ENCODE measurements around the gene IAH1. TPM values are rescaled to one million over a fixed set of nuclear protein-coding genes. Genes with fewer than 3 reads are reported as not detected.

Gene IAH1
- total and polyA plus RNA-seq, 9 of the 15 experiments (the other 6 are each of a cell fraction or from before 2014, with no cell fraction given): 0.04 to 19.3 (median 0.36) TPM; not detected in 3

DNA sequence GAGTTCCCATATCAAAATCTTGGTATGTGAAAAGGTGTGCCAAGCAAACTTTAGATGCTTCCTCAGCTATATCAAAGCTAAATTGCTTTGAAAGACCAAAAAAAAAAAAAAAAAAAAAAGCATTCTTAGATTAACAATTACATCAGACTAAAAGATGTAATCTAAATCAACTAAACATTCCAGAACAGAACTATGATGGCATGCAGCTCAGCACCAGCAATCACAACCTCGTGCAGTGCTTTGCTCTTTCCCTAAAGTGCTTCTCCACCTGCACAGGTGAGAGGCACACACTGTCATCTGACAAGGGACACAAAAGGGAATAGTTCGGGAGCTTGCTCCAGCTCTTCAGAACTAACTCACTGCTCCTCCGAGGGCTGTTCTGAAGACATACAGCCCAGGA is 43.8 kb downstream of the IAH1 start:
- Histone ChIP-seq H3K9me1 (ENCODE audit: control insufficient read depth, insufficient read depth, low read length) (no peaks in the 10 kb centered on the region), H3K4me3 (no peak overlapping the region), H3K27me3 (ENCODE audit: control insufficient read depth in 2 of 2, insufficient read depth in 2 of 2, low read length in 2 of 2) (no peaks in the 10 kb centered on the region), H3K27ac (ENCODE audit: extremely low read depth, low read depth, low read length) (no peak overlapping the region), H3K9me3 (replicated peaks; ENCODE audit: control insufficient read depth, insufficient read depth, low read depth, low read length) (no peaks in the 10 kb centered on the region), H4K20me1 (replicated peaks; ENCODE audit: control insufficient read depth, insufficient read depth, low read length) (no peaks in the 10 kb centered on the region), H3K9ac (ENCODE audit: insufficient read depth in 1 of 2, low read depth in 2 of 2, low read length in 2 of 2) (no peak overlapping the region), H3K4me1 (replicated peaks in 1 of 2; ENCODE audit: control insufficient read depth in 2 of 2, insufficient read depth in 2 of 2, low read length in 2 of 2) (peaks cover 0 to 14% of the 10 kb centered on the region in 2 experiments; a peak in 3 of 5 replicates), H2AFZ (ENCODE audit: low read depth, low read length) (no peak overlapping the region), H3K36me3 (ENCODE audit: control insufficient read depth, insufficient read depth, low read length) (peaks cover 67% of the 10 kb centered on the region; the same call in 2 of the 3 replicates), H3K79me2 (ENCODE audit: control insufficient read depth, insufficient read depth, low read length) (no peaks in the 10 kb centered on the region), H3K4me2 (ENCODE audit: insufficient read depth, low read length) (no peak overlapping the region)
- ChIA-PET POLR2A (interaction anchor here (0.5 to 2.5 kb wide), 6 partner anchors 8 to 221 kb away, joined by 3 to 13 read pairs (median 4); partner anchors contain the start of gene ITGB1BP1), CTCF (ENCODE audit: low intra/inter-chr PET ratio) (no interaction called here)
- in situ Hi-C loops (cut with MboI): no loop called here
- TF ChIP-seq, protein P1, sequence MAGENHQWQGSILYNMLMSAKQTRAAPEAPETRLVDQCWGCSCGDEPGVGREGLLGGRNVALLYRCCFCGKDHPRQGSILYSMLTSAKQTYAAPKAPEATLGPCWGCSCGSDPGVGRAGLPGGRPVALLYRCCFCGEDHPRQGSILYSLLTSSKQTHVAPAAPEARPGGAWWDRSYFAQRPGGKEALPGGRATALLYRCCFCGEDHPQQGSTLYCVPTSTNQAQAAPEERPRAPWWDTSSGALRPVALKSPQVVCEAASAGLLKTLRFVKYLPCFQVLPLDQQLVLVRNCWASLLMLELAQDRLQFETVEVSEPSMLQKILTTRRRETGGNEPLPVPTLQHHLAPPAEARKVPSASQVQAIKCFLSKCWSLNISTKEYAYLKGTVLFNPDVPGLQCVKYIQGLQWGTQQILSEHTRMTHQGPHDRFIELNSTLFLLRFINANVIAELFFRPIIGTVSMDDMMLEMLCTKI (IDR thresholded peaks at IDR 0.05; ENCODE audit: partially characterized antibody): no peak
- TF ChIP-seq, protein P2, sequence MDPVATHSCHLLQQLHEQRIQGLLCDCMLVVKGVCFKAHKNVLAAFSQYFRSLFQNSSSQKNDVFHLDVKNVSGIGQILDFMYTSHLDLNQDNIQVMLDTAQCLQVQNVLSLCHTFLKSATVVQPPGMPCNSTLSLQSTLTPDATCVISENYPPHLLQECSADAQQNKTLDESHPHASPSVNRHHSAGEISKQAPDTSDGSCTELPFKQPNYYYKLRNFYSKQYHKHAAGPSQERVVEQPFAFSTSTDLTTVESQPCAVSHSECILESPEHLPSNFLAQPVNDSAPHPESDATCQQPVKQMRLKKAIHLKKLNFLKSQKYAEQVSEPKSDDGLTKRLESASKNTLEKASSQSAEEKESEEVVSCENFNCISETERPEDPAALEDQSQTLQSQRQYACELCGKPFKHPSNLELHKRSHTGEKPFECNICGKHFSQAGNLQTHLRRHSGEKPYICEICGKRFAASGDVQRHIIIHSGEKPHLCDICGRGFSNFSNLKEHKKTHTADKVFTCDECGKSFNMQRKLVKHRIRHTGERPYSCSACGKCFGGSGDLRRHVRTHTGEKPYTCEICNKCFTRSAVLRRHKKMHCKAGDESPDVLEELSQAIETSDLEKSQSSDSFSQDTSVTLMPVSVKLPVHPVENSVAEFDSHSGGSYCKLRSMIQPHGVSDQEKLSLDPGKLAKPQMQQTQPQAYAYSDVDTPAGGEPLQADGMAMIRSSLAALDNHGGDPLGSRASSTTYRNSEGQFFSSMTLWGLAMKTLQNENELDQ (CRISPR knock-in tag; IDR thresholded peaks at IDR 0.05; ENCODE audit: borderline replicate concordance): no peak
- TF ChIP-seq HNRNPH1 (optimal IDR thresholded peaks at IDR 0.05; ENCODE audit: low read depth, low read length) (no peak), HNRNPK (IDR thresholded peaks at IDR 0.05; ENCODE audit: low read depth, low read length, poor library complexity, severe bottlenecking) (no peak), SIN3A (IDR thresholded peaks at IDR 0.05; ENCODE audit: borderline replicate concordance in 2 of 2, control insufficient read depth in 1 of 2, low read depth in 2 of 2, low read length in 2 of 2) (no peak), TRIM24 (IDR thresholded peaks at IDR 0.05) (no peak), CBFA2T3 (IDR thresholded peaks at IDR 0.05) (no peak)
- TF ChIP-seq, protein P3, sequence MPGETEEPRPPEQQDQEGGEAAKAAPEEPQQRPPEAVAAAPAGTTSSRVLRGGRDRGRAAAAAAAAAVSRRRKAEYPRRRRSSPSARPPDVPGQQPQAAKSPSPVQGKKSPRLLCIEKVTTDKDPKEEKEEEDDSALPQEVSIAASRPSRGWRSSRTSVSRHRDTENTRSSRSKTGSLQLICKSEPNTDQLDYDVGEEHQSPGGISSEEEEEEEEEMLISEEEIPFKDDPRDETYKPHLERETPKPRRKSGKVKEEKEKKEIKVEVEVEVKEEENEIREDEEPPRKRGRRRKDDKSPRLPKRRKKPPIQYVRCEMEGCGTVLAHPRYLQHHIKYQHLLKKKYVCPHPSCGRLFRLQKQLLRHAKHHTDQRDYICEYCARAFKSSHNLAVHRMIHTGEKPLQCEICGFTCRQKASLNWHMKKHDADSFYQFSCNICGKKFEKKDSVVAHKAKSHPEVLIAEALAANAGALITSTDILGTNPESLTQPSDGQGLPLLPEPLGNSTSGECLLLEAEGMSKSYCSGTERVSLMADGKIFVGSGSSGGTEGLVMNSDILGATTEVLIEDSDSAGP (CRISPR knock-in tag; IDR thresholded peaks at IDR 0.05): no peak
- TF ChIP-seq, protein P4, sequence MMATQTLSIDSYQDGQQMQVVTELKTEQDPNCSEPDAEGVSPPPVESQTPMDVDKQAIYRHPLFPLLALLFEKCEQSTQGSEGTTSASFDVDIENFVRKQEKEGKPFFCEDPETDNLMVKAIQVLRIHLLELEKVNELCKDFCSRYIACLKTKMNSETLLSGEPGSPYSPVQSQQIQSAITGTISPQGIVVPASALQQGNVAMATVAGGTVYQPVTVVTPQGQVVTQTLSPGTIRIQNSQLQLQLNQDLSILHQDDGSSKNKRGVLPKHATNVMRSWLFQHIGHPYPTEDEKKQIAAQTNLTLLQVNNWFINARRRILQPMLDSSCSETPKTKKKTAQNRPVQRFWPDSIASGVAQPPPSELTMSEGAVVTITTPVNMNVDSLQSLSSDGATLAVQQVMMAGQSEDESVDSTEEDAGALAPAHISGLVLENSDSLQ (IDR thresholded peaks at IDR 0.05): no peak
- intact Hi-C loops (cut with micrococcal nuclease): no loop called here
- no peak for FAIRE-seq
- no TSS peak for BruUV-seq (replicated peaks)
- ATAC-seq: peak; percentile 25; the same call in 2 of the 3 replicates
- WGBS (ENCODE audit: insufficient coverage, low coverage, missing lambda C conversion rate): 69% methylated on average over 3 of the region's 3 CpGs
- no peak for DNase-seq (ENCODE audit: extremely low read depth in 1 of 4, low spot score in 3 of 4)

Measured in K562 (cell line).